Hematopoietic multipotent progenitor cell (in vitro differentiated cells): ENCODE measurements around the gene HOXB3. TPM values are rescaled to one million over a fixed set of nuclear protein-coding genes. Genes with fewer than 3 reads are reported as not detected.

ENCODE experiments used
- DNase-seq, 3 donors: peaks; one replicate each; pipeline ENCODE4 v3.0.0-alpha.2; 2011 to 2015; ENCODE audit warnings: low read depth in 2 of 3, low spot score in 2 of 3
- total RNA-seq: library from RNA; depleted of rRNA; stranded (reverse); fragments of >200 nt; gene quantifications from one replicate; pipeline ENCODE4 v1.2.3, GENCODE V29; 2012

HOXB3 gene
- total RNA-seq, 1 donor: 20.5 TPM

- DNase-seq: no peak
These were observed 57.8 kb downstream of the HOXB3 start for GRCh38 chr17:48532261-48532660.

- no peak for DNase-seq
These were observed 59.2 kb downstream of the HOXB3 start, which contains the start of gene HOXB1 for GRCh38 chr17:48530887-48531272. Gene HOXB1 (minus strand): TSS chr17:48531011. CDS start chr17:48530904, 107 bp downstream.

GRCh38 chr17:48530208-48530886 lies 59.7 kb downstream of the HOXB3 start:
- DNase-seq: no peak

DNA sequence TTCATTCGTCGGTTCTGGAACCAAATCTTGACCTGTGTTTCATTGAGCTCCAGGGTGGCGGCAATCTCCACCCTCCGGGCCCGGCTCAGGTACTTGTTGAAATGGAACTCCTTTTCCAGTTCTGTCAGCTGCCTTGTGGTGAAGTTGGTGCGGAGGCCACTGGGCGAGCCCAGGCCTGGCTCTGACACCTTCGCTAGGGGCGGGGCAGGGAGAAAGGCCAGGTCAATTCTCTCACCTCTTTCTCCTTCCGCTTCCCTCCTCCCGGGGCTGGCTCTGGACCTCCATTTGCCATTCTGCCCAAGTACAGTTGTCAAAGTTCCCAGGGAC lies 60.4 kb downstream of the HOXB3 start:
- no peak for DNase-seq

- DNase-seq: no peak
These were observed 60.9 kb downstream of the HOXB3 start for GRCh38 chr17:48528936-48529682.

DNA sequence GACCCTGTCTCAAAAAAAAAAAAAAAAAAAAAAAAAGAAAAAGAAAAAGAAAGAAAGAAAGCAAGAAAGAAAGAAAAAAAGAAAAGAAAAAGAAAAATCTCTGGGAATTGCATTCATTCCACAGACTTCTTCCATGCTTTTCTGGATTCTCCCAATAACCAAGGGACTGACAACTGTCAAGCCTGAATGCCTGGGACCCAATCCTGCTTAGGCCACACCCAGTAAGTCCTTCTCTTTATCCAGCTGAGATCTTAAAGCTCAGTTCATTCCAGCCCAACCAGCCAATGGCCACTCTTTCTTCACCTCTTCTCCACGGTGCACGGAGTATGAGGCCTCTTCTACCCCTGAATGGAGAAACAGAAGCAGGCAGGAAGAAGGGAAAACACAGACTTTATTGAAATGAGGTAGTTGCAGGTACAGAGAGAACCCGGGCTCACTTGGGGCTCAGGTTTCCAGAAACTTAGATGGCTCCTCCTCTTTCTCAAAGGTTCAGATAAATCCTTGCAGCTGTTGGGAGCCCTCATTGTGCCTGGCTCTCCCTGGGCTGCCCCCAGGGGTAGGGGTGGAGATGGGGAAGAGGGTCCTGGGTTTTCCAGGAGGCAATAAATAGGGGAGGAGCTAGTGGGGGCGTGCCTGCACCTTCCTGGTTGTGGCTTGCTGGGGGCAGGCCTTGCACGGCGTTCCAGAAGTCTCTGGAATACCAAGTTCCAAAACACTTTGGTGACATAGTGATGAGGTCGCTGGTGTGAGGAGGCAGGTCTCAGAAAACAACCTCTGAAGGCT lies 61.7 kb downstream of the HOXB3 start:
- no peak for DNase-seq

DNA sequence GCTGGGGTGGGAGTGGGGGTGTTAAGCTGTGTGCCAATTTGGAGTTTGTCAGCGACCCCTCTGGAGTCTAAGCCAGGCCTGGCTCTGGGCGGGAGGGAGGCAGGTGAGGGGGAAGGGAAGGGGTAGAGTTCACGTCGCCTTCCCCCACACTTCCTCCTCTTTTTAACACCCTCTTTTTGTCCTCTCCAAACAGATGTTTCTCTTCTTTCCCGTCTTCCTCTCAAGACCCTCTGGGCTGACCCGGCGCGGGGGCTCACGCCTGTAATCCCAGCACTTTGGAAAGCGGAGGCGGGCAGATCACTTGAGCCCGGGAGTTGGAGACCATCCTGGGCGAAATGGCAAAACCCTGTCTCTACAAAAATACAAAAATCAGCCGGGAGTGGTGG lies 62.5 kb downstream of the HOXB3 start:
- no peak for DNase-seq

DNA sequence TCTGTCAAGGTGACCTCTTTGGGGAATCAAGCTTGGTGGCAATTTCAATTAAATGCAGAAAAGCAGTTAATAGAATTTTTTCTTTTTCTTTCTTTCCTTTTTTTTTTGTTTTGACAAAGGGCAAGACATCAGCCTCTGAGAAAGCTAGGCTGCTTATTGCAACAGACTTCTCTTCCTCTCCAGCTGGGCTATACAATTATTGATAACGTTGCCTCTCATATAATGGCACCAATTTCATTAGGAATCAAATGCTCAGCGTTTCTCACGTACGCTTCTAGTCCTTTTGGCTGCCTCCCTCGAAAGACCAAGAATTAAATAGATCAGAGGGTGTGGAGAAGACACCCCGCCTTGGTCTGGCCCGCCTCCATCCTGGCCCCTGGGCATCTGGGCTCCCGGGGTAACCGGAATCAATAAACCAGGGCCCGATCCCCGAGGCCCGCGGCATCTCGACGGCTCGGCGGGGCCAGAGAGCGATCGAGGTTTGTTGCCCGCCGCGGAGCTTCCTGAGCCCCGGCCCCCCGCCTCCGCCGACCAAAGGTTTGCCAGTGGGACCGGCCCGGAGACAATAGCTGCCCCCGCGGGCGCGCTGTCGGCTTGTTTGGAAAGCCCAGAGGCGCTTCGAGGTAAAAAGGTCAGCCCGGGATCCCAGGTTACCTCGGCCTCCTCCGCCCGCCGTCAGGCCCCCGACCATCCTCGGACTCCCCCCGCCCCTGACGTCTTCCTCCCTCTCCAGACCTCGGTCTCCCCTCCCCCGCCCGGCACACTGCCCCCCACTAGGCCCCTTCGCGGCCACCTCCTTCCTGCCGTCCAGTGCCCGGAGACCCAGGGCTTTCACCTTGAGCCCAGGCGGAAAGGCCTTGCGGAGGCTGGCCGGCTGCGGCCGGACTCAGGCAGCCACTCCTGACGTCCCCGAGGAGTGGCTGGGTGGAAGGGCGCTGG lies 63.2 kb downstream of the HOXB3 start:
- no peak for DNase-seq

- no peak for DNase-seq
These were observed 67.0 kb downstream of the HOXB3 start for GRCh38 chr17:48523010-48523409.

- no peak for DNase-seq
These were observed 67.9 kb downstream of the HOXB3 start for GRCh38 chr17:48522031-48522653.

DNA sequence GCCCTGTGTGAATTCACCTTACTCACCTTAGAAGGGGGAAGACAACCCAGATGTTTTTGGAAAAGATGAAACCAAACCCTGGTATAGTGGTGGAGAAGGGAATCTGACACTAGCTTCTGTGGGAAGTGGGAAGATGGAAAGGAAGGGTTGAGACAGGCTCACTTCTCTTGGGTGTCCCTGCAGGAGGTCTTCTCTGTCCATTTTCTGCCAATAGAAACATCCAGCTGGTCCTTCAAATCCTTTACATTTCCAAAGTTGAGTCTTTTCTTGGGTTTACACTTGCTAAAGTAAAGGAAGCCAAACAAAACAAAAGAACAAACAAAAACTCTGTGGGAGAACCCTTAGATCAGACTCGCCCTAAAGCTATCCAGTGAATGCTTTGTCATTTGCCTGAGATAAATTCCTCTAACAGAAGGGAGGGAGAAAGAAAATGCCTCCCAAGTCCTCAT lies 69.4 kb downstream of the HOXB3 start:
- no peak for DNase-seq

GRCh38 chr17:48519427-48519826 lies 70.6 kb downstream of the HOXB3 start:
- DNase-seq: no peak

DNA sequence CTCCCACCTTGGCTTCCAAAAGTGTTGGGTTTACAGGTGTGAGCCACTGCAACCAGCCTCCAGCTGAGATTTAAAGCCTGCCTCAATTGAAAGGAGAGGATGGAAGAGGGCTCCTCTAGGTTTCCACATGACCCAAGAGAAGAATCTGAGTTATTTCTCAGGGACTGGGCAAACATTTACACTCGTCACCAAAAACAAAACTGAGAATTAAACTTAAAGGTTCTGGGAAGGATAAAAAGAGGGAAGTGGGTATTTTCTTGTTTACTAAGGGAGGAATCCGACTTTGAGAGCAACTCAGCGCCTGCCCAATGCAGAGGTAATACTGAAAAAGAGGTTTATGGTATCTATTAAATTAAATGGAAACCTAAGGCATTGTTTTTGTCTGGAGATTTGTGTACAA lies 72.6 kb downstream of the HOXB3 start:
- DNase-seq: no peak

DNA sequence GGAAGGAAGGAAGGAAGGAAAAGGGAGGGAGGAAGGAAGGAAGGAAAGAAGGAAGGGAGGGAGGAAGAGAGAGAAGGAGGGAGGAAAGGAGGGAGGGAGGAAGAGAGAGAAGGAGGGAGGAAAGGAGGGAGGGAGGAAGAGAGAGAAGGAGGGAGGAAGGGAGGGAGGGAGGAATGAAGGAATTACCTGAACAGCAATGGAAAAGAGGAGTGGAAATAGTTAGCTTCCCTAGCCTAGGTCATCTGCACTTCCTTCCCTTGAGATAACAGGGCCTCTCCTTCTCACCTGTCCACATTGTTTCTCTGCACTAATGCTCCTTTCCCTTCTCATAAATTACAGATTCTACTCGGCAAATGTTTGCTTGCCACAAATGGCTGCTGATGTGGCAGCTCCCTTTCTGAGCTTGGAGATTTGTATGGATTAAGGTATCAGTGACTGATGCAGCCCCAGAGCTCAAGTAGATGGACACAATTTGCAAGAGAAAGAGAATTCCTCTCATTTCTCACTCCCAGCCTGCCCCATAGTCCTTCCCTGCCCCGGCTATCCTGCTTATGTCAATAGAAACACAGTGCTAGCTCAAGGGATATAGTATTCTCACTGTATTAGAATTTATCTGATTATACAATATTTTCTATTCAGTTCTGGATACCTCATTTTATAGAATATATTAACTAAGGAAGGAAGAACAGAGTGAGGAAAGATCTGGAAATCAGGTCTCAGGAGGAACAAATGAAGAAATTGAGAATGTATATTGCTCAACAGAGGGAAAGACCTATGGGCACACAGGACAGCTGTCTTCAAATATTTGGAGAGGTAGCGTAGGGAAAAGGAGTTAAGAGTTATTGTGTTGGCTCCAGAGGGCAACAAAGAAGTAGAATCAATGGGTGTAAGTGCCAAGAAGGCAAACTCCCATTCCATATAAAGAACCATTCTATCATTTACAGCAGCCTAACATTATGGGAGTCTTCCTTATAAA lies 73.8 kb downstream of the HOXB3 start:
- no peak for DNase-seq

DNA sequence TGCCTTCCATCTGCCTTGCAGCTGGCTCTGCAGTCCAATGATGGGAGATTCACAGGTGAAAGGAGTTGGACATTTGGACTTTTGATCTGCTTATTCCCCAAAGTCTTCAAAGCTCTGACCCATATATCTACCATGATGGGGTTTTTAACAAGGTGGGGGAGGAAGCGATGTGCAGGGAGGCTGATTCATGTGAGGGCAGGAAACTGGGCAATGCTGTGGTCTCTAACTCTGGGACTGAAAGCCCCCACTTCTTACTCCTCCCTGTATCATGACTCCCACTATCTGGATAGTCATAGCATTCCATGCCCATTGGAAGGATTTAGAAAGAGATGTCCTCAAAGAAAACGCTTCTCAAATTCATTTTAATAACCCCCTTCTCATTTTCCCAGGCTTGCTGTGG lies 75.6 kb downstream of the HOXB3 start:
- DNase-seq: no peak

GRCh38 chr17:48513666-48514455 lies 76.2 kb downstream of the HOXB3 start:
- DNase-seq: no peak

- peak in 1 of 3 donors; percentile 60 for DNase-seq
These were observed 76.9 kb downstream of the HOXB3 start for GRCh38 chr17:48513097-48513496.
